Cardiac muscle cell (in vitro differentiated cells and primary cell): Measurements from ENCODE around the gene MAPK8. TPM values are rescaled to one million over a fixed set of nuclear protein-coding genes. Genes with fewer than 3 reads are reported as not detected.

Experiments
- DNase-seq, 2 donors: peaks; one replicate each; pipeline versions ENCODE4 v3.0.0 to v3.0.0-alpha.2; 2010 to 2017; ENCODE audit warnings: low read depth in 1 of 2, low spot score in 1 of 2
- H3K27ac ChIP-seq: fragments of 200-600 bp; sonication (generic); 2 replicates; pipeline ENCODE4 v1.5.1; 2016
- H3K27me3 ChIP-seq: fragments of 200-600 bp; sonication (generic); 2 replicates; pipeline ENCODE4 v1.6.0; 2016; ENCODE audit warnings: control low read depth
- H3K36me3 ChIP-seq: fragments of 200-600 bp; sonication (generic); 2 replicates; pipeline ENCODE4 v1.5.1; 2016; ENCODE audit warnings: control low read depth
- H3K4me1 ChIP-seq: fragments of 200-600 bp; sonication (generic); 2 replicates; pipeline ENCODE4 v1.8.1; 2017; ENCODE audit warnings: low read depth, mild to moderate bottlenecking, mixed run types
- H3K4me3 ChIP-seq: fragments of 200-600 bp; sonication (generic); 2 replicates; pipeline ENCODE4 v1.5.1; 2016; ENCODE audit warnings: mild to moderate bottlenecking
- H3K9me3 ChIP-seq: fragments of 200-600 bp; sonication (generic); 2 replicates; pipeline ENCODE4 v1.5.1; 2017; ENCODE audit warnings: low read depth, mild to moderate bottlenecking, control low read depth
- polyA plus RNA-seq: library from polyadenylated mRNA; unstranded; fragments of >200 nt; fragmentation: Nextera tagmentation; extraction: Ambion mirVana; gene quantifications from 2 replicates; pipeline ENCODE4 v1.2.1, GENCODE V29; 2016
- total RNA-seq: library from RNA; depleted of rRNA; stranded (reverse); fragments of >200 nt; gene quantifications from 2 replicates; pipeline ENCODE4 v1.2.3, GENCODE V29; 2016
- TF ChIP-seq, protein P1 (sequence below): IDR thresholded peaks from 2 replicates; pipeline ENCODE4 v1.5.1; 2012; ENCODE audit warnings: low read depth, mild to moderate bottlenecking, low read length

MAPK8 gene
- total and polyA plus RNA-seq, 2 experiments from 2014 or later, result 15.4 to 40.8 TPM

DNA sequence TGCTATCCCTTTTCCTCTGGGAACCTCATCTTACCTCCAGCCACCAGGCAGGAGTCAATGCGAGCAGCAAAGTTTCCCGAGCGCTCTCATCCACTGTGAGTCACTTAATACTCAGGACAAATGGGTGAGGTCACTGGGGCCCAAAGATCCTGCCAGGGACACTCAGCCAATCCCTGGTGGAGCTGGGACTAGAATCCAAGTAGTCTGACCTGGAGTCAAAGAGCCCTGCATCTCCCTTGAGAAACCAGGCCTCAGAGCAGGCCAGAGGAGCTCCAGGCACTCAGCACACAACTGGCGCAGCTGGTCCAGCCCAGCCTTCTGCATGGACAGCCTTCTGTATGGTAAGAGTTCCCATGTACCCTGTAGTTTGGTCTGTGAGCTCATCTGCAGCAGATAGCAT is 142.3 kb downstream of the MAPK8 start:
- H3K4me3 ChIP-seq, result no peak overlapping the region
- H3K27me3 ChIP-seq, result no peaks in the 10 kb centered on the region
- no peaks in the 10 kb centered on the region for H3K9me3 ChIP-seq
- no peak overlapping the region for H3K27ac ChIP-seq
- H3K36me3 ChIP-seq, result no peaks in the 10 kb centered on the region
- no peak for DNase-seq
- TF ChIP-seq, protein P1, sequence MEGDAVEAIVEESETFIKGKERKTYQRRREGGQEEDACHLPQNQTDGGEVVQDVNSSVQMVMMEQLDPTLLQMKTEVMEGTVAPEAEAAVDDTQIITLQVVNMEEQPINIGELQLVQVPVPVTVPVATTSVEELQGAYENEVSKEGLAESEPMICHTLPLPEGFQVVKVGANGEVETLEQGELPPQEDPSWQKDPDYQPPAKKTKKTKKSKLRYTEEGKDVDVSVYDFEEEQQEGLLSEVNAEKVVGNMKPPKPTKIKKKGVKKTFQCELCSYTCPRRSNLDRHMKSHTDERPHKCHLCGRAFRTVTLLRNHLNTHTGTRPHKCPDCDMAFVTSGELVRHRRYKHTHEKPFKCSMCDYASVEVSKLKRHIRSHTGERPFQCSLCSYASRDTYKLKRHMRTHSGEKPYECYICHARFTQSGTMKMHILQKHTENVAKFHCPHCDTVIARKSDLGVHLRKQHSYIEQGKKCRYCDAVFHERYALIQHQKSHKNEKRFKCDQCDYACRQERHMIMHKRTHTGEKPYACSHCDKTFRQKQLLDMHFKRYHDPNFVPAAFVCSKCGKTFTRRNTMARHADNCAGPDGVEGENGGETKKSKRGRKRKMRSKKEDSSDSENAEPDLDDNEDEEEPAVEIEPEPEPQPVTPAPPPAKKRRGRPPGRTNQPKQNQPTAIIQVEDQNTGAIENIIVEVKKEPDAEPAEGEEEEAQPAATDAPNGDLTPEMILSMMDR, result no peak
- peaks cover 3% of the 10 kb centered on the region for H3K4me1 ChIP-seq

DNA sequence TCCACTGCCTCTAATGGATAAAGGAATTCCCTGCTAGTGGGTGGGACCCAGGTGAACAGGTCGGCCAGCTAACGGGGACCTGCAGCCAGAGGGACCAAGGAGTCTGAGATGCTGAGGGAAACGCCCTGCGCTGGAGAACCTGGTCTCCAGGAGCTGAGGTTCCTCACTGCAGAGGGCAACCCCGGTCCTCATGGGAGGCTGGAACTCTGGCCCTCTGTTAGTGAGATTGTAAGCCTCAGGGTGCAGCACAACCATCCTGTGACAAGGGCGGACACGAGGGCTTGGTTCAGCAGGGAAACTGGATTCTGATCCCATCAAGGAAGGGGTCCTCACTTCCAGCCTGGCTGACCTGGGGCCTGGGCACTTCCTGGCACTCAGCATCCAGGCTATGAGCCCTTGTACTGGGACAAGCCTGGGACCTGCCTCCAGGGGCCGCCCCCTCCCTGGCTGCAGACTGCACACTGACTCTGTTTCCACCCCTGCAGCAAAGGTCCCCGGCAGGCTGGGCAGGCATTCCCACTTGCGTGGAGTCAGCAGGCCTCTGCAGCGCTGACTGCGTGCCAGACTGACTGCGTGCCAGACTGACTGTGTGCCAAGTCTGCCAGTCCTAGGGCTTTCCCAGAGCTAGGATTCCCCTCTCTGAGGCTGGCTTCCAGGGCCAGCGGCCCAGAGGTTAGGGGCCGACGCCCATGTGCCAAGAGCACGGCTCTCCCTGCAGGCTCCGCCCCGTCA is 143.2 kb downstream of the MAPK8 start:
- TF ChIP-seq, protein P1, result no peak
- Histone ChIP-seq H3K9me3 (no peaks in the 10 kb centered on the region), H3K36me3 (no peaks in the 10 kb centered on the region), H3K27ac (no peak overlapping the region), H3K27me3 (no peaks in the 10 kb centered on the region), H3K4me1 (peaks cover 12% of the 10 kb centered on the region), H3K4me3 (no peak overlapping the region)
- no peak for DNase-seq

DNA sequence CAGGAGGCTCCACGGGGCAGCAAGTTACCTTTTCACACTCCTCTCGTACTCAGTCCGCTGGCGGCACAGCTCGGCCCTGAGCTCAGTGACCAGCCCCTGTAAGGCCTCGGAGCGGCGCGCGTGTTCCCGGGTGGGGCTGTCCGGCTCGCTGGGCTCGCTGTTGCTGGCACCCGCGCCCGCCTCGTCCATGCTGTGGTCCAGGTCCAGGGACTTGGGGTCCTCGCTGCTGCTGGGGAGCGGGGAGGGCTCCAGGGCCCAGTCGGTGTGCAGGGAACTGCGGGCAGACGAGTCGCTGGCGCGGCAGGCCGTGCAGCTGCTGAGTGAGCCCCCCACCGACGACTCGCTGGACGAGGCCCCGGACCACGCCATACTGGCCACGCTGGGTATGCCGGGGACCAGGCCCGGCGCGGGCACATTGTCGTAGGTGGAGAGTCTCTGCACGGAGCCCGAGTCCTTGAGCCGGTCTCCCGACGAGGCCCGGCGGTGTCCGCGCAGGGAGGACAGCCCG is 143.8 kb downstream of the MAPK8 start:
- no peak for DNase-seq
- peaks cover 14% of the 10 kb centered on the region for H3K4me1 ChIP-seq
- no peaks in the 10 kb centered on the region for H3K27me3 ChIP-seq
- no peaks in the 10 kb centered on the region for H3K9me3 ChIP-seq
- TF ChIP-seq, protein P1, result no peak
- H3K27ac ChIP-seq, result no peak overlapping the region
- H3K36me3 ChIP-seq, result no peaks in the 10 kb centered on the region
- H3K4me3 ChIP-seq, result no peak overlapping the region

DNA sequence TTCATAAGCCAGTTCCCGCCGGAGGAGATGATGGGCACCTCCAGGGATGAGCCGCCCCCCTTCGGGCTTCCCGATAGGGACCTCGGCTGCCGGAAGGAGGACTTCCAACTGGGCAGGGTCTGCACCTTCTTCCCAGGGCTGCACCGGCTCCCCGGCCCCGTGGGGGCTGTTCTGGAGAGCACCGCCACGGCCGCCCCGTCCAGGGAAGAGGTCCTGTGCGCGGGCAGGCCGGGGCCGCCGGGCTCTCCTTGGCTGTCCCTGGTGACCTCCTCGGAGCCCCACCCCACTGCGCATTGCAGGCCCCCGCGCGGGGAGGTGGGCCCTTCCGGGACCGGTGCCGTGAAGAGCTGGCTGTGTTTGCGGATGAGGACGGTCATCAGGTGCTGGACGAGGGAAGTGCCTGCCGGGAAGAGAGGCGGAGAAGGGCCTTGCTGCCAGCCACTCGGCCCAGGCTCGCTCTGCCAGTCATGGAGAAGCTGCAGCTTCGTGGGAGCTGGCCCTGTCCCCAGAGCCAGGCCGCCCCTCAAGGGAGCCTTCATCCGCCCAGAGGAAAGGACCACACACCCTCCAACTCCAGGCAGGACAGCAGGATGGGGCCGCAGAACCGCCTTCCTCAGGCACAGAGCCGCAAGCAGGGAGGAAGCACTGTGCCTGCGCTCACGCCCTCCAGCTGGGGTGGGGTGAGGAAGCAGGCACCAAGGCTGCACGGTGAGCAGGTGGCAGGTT is 144.4 kb downstream of the MAPK8 start:
- H3K27me3 ChIP-seq, result no peaks in the 10 kb centered on the region
- DNase-seq, result no peak
- no peaks in the 10 kb centered on the region for H3K36me3 ChIP-seq
- TF ChIP-seq, protein P1, result no peak
- H3K9me3 ChIP-seq, result no peaks in the 10 kb centered on the region
- peaks cover 16% of the 10 kb centered on the region for H3K4me1 ChIP-seq
- H3K27ac ChIP-seq, result no peak overlapping the region
- H3K4me3 ChIP-seq, result no peak overlapping the region

DNA sequence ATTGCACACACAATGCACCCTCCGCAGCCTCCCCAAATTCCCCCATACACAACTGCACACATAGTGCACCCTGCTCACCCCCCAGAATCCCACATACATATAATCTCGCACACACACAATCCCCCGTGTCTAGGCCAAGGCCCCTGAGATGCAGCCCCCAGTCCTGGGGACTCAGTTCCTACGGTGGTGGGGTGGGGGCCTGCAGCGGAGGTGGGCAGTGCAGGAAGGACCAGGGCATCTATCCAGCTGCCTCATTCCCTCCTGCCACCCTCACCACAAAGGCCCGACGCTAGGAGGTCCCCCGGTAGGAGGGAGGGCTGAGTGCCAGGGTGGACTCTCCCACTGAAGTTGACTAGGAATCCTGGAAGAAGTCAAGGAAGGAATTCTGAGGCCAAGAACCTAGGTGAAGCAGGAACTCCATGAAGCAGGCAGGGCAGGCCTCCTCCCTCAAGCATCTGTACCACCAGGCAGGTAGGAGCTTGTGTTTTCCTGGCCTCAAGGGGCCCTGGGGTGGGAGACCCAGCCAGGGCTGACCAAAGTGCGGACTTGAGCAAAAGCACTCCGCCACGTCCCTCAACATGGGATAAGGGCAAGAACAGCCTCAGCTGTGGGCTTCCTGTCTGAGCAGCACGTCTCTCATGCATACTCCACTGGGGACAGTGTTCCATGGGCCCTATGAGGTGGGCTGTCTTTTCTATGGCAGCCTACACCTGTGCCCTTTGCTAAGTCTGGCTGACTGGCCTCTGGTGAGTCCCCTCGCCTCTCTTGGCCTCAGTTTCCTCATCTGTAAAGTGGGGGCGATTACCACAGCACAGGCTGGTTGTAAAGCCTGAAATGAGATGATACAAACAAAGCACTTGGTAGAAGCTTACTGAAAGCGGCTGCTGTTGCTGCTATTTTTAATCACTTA is 145.7 kb downstream of the MAPK8 start:
- TF ChIP-seq, protein P1, result no peak
- Histone ChIP-seq H3K9me3 (no peaks in the 10 kb centered on the region), H3K27ac (no peak overlapping the region), H3K36me3 (no peaks in the 10 kb centered on the region), H3K4me3 (no peak overlapping the region), H3K4me1 (peaks cover 24% of the 10 kb centered on the region), H3K27me3 (no peaks in the 10 kb centered on the region)
- no peak for DNase-seq
